ENCODE measurements around the gene GCC1. TPM values are rescaled to one million over a fixed set of nuclear protein-coding genes. Genes with fewer than 3 reads are reported as not detected.

The GCC1 gene
- polyA plus RNA-seq, 3 donors, result 5.9 to 9.2 (median 6.4) TPM

GRCh38 chr7:127632276-127632910 lies 47.0 kb upstream of the GCC1 start:
- H3K4me2 ChIP-seq (replicated peaks; ENCODE audit: extremely low read depth, low read length, poor library complexity, severe bottlenecking), result no peak overlapping the region
- Mint-ChIP-seq H3K27me3 (ENCODE audit: low read depth in 3 of 3) (peaks cover 0 to 2% (median 0%) of the 10 kb centered on the region in 3 donors), H3K27ac (no peak overlapping the region), H3K4me1 (peaks cover 14% of the 10 kb centered on the region), H3K9me3 (peaks cover 0 to 2% (median 0%) of the 10 kb centered on the region in 7 donors), H3K4me3 (no peak overlapping the region), H3K36me3 (no peaks in the 10 kb centered on the region)
- no peak overlapping the region for H3K9ac ChIP-seq (ENCODE audit: insufficient read depth, low read length, poor library complexity, severe bottlenecking)
- H4K20me1 ChIP-seq (ENCODE audit: insufficient read depth, low read length), result no peaks in the 10 kb centered on the region
- H3K4me1 ChIP-seq (ENCODE audit: control insufficient read depth in 1 of 2, insufficient read depth in 2 of 2, low read length in 2 of 2), result peaks cover 7 to 8% of the 10 kb centered on the region in 2 donors
- H3K27me3 ChIP-seq (ENCODE audit: control insufficient read depth in 2 of 2, insufficient read depth in 2 of 2, low read length in 2 of 2), result no peaks in the 10 kb centered on the region
- H3K79me2 ChIP-seq (ENCODE audit: insufficient read depth, low read length), result no peaks in the 10 kb centered on the region
- H3K4me3 ChIP-seq (replicated peaks in 1 of 3; ENCODE audit: low read depth in 2 of 3, low read length in 3 of 3), result no peak overlapping the region
- TF ChIP-seq, protein P1, sequence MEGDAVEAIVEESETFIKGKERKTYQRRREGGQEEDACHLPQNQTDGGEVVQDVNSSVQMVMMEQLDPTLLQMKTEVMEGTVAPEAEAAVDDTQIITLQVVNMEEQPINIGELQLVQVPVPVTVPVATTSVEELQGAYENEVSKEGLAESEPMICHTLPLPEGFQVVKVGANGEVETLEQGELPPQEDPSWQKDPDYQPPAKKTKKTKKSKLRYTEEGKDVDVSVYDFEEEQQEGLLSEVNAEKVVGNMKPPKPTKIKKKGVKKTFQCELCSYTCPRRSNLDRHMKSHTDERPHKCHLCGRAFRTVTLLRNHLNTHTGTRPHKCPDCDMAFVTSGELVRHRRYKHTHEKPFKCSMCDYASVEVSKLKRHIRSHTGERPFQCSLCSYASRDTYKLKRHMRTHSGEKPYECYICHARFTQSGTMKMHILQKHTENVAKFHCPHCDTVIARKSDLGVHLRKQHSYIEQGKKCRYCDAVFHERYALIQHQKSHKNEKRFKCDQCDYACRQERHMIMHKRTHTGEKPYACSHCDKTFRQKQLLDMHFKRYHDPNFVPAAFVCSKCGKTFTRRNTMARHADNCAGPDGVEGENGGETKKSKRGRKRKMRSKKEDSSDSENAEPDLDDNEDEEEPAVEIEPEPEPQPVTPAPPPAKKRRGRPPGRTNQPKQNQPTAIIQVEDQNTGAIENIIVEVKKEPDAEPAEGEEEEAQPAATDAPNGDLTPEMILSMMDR (IDR thresholded peaks at IDR 0.05), result no peak
- no peak for DNase-seq
- H3K36me3 ChIP-seq (replicated peaks in 1 of 2; ENCODE audit: control insufficient read depth in 1 of 2, insufficient read depth in 2 of 2, low read length in 2 of 2), result no peaks in the 10 kb centered on the region
- WGBS (ENCODE audit: insufficient coverage), result 93% methylated on average over 3 of the region's 7 CpGs
- intact Hi-C loops (cut with micrococcal nuclease), result no loop called here
- H2AFZ ChIP-seq (ENCODE audit: insufficient read depth, low read depth, low read length, poor library complexity, severe bottlenecking), result no peak overlapping the region
- H3K9me3 ChIP-seq (replicated peaks in 1 of 2; ENCODE audit: control insufficient read depth in 1 of 2, insufficient read depth in 1 of 2, low read length in 2 of 2), result no peaks in the 10 kb centered on the region
- no peak overlapping the region for H3K27ac ChIP-seq (ENCODE audit: low read depth in 1 of 2, low read length in 2 of 2)

- Histone ChIP-seq H3K4me3 (replicated peaks in 1 of 3; ENCODE audit: low read depth in 2 of 3, low read length in 3 of 3) (no peak overlapping the region), H2AFZ (ENCODE audit: insufficient read depth, low read depth, low read length, poor library complexity, severe bottlenecking) (peak overlapping the region; percentile 41), H3K27ac (ENCODE audit: low read depth in 1 of 2, low read length in 2 of 2) (no peak overlapping the region), H3K27me3 (ENCODE audit: control insufficient read depth in 2 of 2, insufficient read depth in 2 of 2, low read length in 2 of 2) (no peaks in the 10 kb centered on the region), H3K4me2 (replicated peaks; ENCODE audit: extremely low read depth, low read length, poor library complexity, severe bottlenecking) (no peak overlapping the region), H3K4me1 (ENCODE audit: control insufficient read depth in 1 of 2, insufficient read depth in 2 of 2, low read length in 2 of 2) (peaks cover 0 to under 1% of the 10 kb centered on the region in 2 donors), H3K79me2 (ENCODE audit: insufficient read depth, low read length) (no peaks in the 10 kb centered on the region), H3K9me3 (replicated peaks in 1 of 2; ENCODE audit: control insufficient read depth in 1 of 2, insufficient read depth in 1 of 2, low read length in 2 of 2) (no peaks in the 10 kb centered on the region), H4K20me1 (ENCODE audit: insufficient read depth, low read length) (no peaks in the 10 kb centered on the region), H3K9ac (ENCODE audit: insufficient read depth, low read length, poor library complexity, severe bottlenecking) (no peak overlapping the region), H3K36me3 (replicated peaks in 1 of 2; ENCODE audit: control insufficient read depth in 1 of 2, insufficient read depth in 2 of 2, low read length in 2 of 2) (no peaks in the 10 kb centered on the region)
- no peaks in the 10 kb centered on the region for H3K36me3 Mint-ChIP-seq
- WGBS (ENCODE audit: insufficient coverage), result 0% methylated on average over 1 of the region's 5 CpGs
- H3K4me1 Mint-ChIP-seq, result peaks cover 6% of the 10 kb centered on the region
- H3K4me3 Mint-ChIP-seq, result no peak overlapping the region
- TF ChIP-seq, protein P1 (IDR thresholded peaks at IDR 0.05), result peak; percentile 34
- H3K27me3 Mint-ChIP-seq (ENCODE audit: low read depth in 3 of 3), result peaks cover 0 to 2% (median 2%) of the 10 kb centered on the region in 3 donors
- peaks cover 0 to 9% (median 5%) of the 10 kb centered on the region in 7 donors for H3K9me3 Mint-ChIP-seq
- intact Hi-C loops (cut with micrococcal nuclease), result no loop called here
- DNase-seq, result peak in 2 of 3 donors; percentile 9
- H3K27ac Mint-ChIP-seq, result peak overlapping the region in 1 of 7 donors; percentile 8
Measured at GRCh38 chr7:127629268-127629854, 44.0 kb upstream of the GCC1 start.

All from CD14-positive monocyte (primary cell).